Measurements from ENCODE around the gene RBM38. TPM values are rescaled to one million over a fixed set of nuclear protein-coding genes. Genes with fewer than 3 reads are reported as not detected.

The RBM38 gene
- total and polyA plus RNA-seq, 9 of the 15 experiments (the other 6 are each of a cell fraction or from before 2014, with no cell fraction given) = 0.28 to 82.4 (median 33.2) TPM

GRCh38 chr20:57388953-57389694 lies 2.1 kb upstream of the RBM38 start (continued):
- 0 out of 2 replicates have a peak, but pooled peaks have one; percentile 21 for TF ChIP-seq PTBP1 (IDR thresholded peaks at IDR 0.05; ENCODE audit: low read depth, low read length)
- no peak for TF ChIP-seq MYBL2 (IDR thresholded peaks at IDR 0.05; ENCODE audit: low read depth)
- TF ChIP-seq MYBL2 (CRISPR knock-in tag; IDR thresholded peaks at IDR 0.05; ENCODE audit: borderline replicate concordance) = no peak
- TF ChIP-seq ZNF445 (CRISPR knock-in tag; IDR thresholded peaks at IDR 0.05; ENCODE audit: low read depth) = no peak
- no peak for TF ChIP-seq LARP7 (IDR thresholded peaks at IDR 0.05)
- no peak for TF ChIP-seq SRSF7 (optimal IDR thresholded peaks at IDR 0.05; ENCODE audit: low read depth, low read length)
- peak; percentile 38; the same call in 1 of the 2 replicates for TF ChIP-seq POLR2H (tag; IDR thresholded peaks at IDR 0.05; ENCODE audit: low read depth)
- TF ChIP-seq ZNF512 (tag; IDR thresholded peaks at IDR 0.05) = no peak
- TF ChIP-seq PRPF4 (IDR thresholded peaks at IDR 0.05; ENCODE audit: insufficient read depth, low read depth, low read length, poor library complexity, severe bottlenecking) = no peak
- no peak for TF ChIP-seq SMARCE1 (IDR thresholded peaks at IDR 0.05)
- no peak for TF ChIP-seq USF1 (CRISPR knock-in tag; IDR thresholded peaks at IDR 0.05)
- peak; percentile 26 for TF ChIP-seq PRDM10 (IDR thresholded peaks at IDR 0.05; ENCODE audit: partially characterized antibody)
- TF ChIP-seq ZBED1 (IDR thresholded peaks at IDR 0.05) = no peak
- peak; percentile 68; the same call in 1 of the 2 replicates for TF ChIP-seq ETS1 (conservative IDR thresholded peaks at IDR 0.05; ENCODE audit: control insufficient read depth, low read depth, low read length)
- no peak for TF ChIP-seq TCFL5 (CRISPR knock-in tag; conservative IDR thresholded peaks at IDR 0.05)
- TF ChIP-seq HDAC1 (IDR thresholded peaks at IDR 0.05) = 0 out of 4 replicates have a peak, but pooled peaks of 1 of the 2 experiments have one; percentile 13
- no peak for TF ChIP-seq ZBTB2 (IDR thresholded peaks at IDR 0.05)
- TF ChIP-seq ZNF76 (CRISPR knock-in tag; IDR thresholded peaks at IDR 0.05; ENCODE audit: borderline replicate concordance) = peak; percentile 34; the same call in 1 of the 2 replicates
- TF ChIP-seq HCFC1 (IDR thresholded peaks at IDR 0.05; ENCODE audit: low read depth, low read length) = peak; percentile 82
